Measurements from ENCODE around the gene UBE2G2. TPM values are rescaled to one million over a fixed set of nuclear protein-coding genes. Genes with fewer than 3 reads are reported as not detected.

The UBE2G2 gene
- total and polyA plus RNA-seq, 2 experiments from 2014 or later = 79.4 to 86.4 TPM

DNA sequence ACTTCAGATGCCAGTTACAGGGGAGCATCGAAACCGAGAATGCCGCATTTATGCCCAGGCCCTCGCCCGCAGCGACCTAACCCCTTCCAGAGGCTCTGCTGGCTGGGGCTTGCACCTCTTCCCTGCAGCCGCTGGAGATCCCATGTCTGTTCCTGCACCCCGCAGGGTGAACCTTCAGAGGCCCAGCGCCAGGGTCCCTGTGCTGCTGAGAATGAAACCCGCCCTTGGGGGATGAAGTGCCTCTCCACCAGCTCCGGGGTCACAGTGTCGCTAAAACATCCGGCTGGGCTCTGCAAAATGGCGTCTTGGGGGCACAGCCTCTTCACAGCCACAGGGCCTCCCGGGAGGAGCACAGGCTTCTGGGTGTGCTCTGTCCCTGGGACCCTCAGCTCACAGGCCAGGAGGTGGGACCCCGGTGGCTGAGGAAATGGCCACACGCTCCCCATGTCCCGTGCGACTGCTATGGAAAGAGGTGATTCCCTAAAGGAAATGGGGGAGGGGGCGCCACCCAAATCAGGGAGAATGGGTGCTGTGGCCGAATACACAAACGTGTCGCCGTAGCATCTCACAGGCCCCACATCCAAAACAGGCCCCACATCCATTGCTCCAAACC is 50.3 kb downstream of the UBE2G2 start:
- peaks cover under 1% of the 10 kb centered on the region for H3K9me3 ChIP-seq (ENCODE audit: low read depth)
- no peak overlapping the region for H3K27ac ChIP-seq
- H3K36me3 ChIP-seq = no peaks in the 10 kb centered on the region
- H3K4me1 ChIP-seq (ENCODE audit: low read depth) = peaks cover 6% of the 10 kb centered on the region
- TF ChIP-seq, protein P1, sequence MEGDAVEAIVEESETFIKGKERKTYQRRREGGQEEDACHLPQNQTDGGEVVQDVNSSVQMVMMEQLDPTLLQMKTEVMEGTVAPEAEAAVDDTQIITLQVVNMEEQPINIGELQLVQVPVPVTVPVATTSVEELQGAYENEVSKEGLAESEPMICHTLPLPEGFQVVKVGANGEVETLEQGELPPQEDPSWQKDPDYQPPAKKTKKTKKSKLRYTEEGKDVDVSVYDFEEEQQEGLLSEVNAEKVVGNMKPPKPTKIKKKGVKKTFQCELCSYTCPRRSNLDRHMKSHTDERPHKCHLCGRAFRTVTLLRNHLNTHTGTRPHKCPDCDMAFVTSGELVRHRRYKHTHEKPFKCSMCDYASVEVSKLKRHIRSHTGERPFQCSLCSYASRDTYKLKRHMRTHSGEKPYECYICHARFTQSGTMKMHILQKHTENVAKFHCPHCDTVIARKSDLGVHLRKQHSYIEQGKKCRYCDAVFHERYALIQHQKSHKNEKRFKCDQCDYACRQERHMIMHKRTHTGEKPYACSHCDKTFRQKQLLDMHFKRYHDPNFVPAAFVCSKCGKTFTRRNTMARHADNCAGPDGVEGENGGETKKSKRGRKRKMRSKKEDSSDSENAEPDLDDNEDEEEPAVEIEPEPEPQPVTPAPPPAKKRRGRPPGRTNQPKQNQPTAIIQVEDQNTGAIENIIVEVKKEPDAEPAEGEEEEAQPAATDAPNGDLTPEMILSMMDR (IDR thresholded peaks at IDR 0.05; ENCODE audit: low read depth, low read length) = no peak
- no peak overlapping the region for H3K4me3 ChIP-seq
- H3K27me3 ChIP-seq = peaks cover 3% of the 10 kb centered on the region
- no peak for DNase-seq (ENCODE audit: low read depth in 1 of 2, low spot score in 1 of 2)

DNA sequence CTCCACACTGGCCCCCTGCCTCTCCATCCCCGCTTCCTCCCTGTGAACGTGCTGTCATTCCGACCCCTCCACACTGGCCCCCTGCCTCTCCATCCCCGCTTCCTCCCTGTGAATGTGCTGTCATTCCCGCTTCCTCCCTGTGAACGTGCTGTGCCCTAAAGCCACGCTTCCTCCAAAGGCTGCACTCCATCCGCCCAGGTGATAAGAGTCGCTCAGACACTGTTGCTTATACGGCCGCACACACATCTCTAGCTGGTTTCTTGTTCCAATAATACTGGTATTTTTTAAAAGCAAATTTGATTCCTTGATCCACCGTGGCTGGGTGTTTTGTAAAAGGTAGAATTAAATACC is 51.0 kb downstream of the UBE2G2 start:
- Histone ChIP-seq H3K27ac (no peak overlapping the region), H3K4me3 (no peak overlapping the region), H3K9me3 (ENCODE audit: low read depth) (peaks cover 2% of the 10 kb centered on the region), H3K36me3 (no peaks in the 10 kb centered on the region), H3K4me1 (ENCODE audit: low read depth) (peaks cover 6% of the 10 kb centered on the region), H3K27me3 (peaks cover 3% of the 10 kb centered on the region)
- TF ChIP-seq, protein P1 (IDR thresholded peaks at IDR 0.05; ENCODE audit: low read depth, low read length) = no peak
- DNase-seq (ENCODE audit: low read depth in 1 of 2, low spot score in 1 of 2) = no peak

DNA sequence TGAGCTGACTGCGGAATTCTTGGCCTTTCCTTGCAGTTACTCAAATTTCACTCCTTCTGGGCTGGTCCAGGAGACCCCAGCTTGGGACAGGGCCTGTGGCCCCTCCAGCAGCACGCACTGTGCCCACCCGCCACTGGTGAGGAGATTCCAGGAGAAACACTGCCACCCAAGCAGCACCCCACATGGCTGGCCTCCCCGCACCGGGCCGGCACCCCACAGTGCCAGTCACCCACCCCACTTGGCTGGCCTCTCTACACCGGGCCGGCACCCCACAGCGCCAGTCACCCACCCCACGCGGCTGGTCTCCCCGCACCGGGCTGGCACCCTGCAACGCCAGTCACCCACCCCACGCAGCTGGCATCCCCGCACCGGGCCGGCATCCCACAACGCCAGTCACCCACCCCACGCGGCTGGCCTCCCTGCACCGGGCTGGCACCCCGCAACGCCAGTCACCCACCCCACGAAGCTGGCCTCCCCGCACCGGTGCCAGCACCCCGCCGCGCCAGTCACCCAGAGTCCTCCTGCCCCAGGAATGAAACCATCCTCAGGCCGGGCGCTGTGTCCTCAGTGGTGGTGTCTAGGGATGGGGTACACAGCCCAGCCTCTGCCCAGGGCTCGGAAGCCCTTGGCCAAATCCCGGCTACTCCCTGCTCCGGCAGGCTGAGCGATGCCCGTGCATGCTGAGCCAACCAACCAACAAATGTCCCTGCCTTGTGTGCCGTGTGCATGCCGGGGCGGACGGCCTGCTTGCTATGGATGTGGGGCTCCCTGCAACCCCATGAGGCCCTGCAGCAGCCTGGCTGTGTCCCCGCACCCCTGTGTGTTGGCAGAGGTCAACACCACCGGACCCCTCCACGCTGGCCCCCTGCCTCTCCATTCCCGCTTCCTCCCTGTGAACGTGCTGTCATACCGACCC is 51.6 kb downstream of the UBE2G2 start:
- no peaks in the 10 kb centered on the region for H3K36me3 ChIP-seq
- peaks cover 3% of the 10 kb centered on the region for H3K27me3 ChIP-seq
- no peak for DNase-seq (ENCODE audit: low read depth in 1 of 2, low spot score in 1 of 2)
- TF ChIP-seq, protein P1 (IDR thresholded peaks at IDR 0.05; ENCODE audit: low read depth, low read length) = no peak
- H3K4me1 ChIP-seq (ENCODE audit: low read depth) = peaks cover 6% of the 10 kb centered on the region
- no peak overlapping the region for H3K27ac ChIP-seq
- peaks cover 2% of the 10 kb centered on the region for H3K9me3 ChIP-seq (ENCODE audit: low read depth)
- no peak overlapping the region for H3K4me3 ChIP-seq

DNA sequence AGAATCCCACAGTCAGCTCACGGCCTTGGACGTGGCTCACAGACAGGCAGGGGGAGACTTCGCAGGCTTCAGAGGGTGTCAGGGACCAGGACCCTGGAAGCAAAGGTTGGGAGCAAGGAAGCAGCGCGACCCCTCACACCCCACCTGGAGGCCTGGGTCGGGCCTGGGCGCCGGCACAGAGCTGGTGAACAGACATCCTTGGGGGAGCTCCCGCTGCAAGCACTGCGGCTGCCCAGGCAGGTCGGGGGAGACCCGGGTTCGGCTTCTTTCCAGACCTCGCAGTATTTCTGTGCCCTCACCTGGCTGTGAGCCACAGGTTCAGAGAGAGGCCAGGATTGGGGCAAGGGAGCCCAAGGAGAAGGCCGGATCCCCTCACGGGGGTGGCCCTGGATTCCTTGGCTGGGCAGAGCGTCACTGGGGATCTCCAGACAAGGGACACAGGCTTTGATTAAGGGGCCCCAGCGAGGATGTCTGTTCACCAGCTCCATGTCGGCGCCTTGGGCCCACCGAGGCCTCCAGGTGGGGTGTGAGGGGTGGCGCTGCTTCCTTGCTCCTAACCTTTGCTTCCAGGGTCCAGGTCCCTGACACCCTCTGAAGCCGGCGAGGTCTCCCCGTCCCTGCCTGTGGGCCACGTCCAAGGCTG is 52.4 kb downstream of the UBE2G2 start:
- no peak for DNase-seq (ENCODE audit: low read depth in 1 of 2, low spot score in 1 of 2)
- TF ChIP-seq, protein P1 (IDR thresholded peaks at IDR 0.05; ENCODE audit: low read depth, low read length) = no peak
- no peak overlapping the region for H3K4me3 ChIP-seq

DNA sequence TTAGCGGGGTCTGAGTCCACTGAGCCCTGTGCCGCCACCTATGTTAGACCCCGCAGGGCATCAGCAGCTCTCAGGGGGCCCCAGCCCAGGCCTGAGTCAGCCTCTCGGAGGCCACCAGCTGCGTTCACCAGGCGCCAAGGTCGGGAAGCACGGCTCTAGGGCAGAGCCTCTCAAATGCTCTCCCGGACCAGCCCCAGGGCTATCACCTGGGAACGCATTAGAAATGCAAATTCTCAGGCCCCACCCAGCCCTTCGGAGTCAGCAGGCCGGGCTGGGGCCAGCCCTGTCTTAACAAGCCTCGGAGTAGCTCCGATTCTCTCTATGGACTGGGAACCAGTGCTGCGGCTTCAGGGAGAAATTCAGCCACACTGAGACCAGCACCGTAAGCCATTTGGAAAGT is 53.0 kb downstream of the UBE2G2 start:
- H3K27ac ChIP-seq = no peak overlapping the region
- peaks cover 3% of the 10 kb centered on the region for H3K27me3 ChIP-seq
- H3K9me3 ChIP-seq (ENCODE audit: low read depth) = peaks cover 2% of the 10 kb centered on the region
- H3K36me3 ChIP-seq = no peaks in the 10 kb centered on the region
- H3K4me3 ChIP-seq = no peak overlapping the region
- TF ChIP-seq, protein P1 (IDR thresholded peaks at IDR 0.05; ENCODE audit: low read depth, low read length) = no peak
- no peak for DNase-seq (ENCODE audit: low read depth in 1 of 2, low spot score in 1 of 2)
- peaks cover 6% of the 10 kb centered on the region for H3K4me1 ChIP-seq (ENCODE audit: low read depth)

More for the DNA sequence above, 52.4 kb downstream of the UBE2G2 start:
- no peaks in the 10 kb centered on the region for H3K36me3 ChIP-seq
- H3K27ac ChIP-seq = no peak overlapping the region
- peaks cover 2% of the 10 kb centered on the region for H3K9me3 ChIP-seq (ENCODE audit: low read depth)
- peaks cover 6% of the 10 kb centered on the region for H3K4me1 ChIP-seq (ENCODE audit: low read depth)
- peaks cover 3% of the 10 kb centered on the region for H3K27me3 ChIP-seq

Measured in cardiac muscle cell (in vitro differentiated cells and primary cell).